Activated T-cell treated with anti-CD3 and anti-CD28 coated beads, Interleukin-2, amount 50 U/mL, for 72 hours (primary cell): Measurements from ENCODE around the gene FRY. TPM values are rescaled to one million over a fixed set of nuclear protein-coding genes. Genes with fewer than 3 reads are reported as not detected.

Source experiments
- ATAC-seq, 2 donors: fragments of 150-1000 bp; cut with Tn5 transposase; replicated peaks in 1 of 2; 2 replicates each; pipeline ENCODE4 v1.10.0; 2021; ENCODE audit warnings: moderate library complexity in 2 of 2, mild to moderate bottlenecking in 1 of 2
- DNase-seq, 2 donors: peaks; one replicate each; pipeline ENCODE4 v3.0.0; 2021 to 2022; ENCODE audit warnings: mixed read lengths in 1 of 2
- H3K27ac Mint-ChIP-seq: one replicate; pipeline ENCODE4 v1.8.0; 2022; ENCODE audit warnings: mild to moderate bottlenecking, moderate library complexity, mixed read lengths
- H3K27me3 Mint-ChIP-seq: one replicate; pipeline ENCODE4 v1.8.0; 2022; ENCODE audit warnings: low read depth, mixed read lengths
- H3K36me3 Mint-ChIP-seq, 2 donors: one replicate each; pipeline ENCODE4 v1.8.0; 2022; ENCODE audit warnings: mixed read lengths in 2 of 2, mild to moderate bottlenecking in 1 of 2; ENCODE audit not compliant: insufficient read depth in 2 of 2
- H3K4me1 Mint-ChIP-seq: one replicate; pipeline ENCODE4 v1.8.0; 2022; ENCODE audit warnings: low read depth, mixed read lengths
- H3K4me3 Mint-ChIP-seq, 2 donors: one replicate each; pipeline ENCODE4 v1.8.0; 2022; ENCODE audit warnings: mild to moderate bottlenecking in 2 of 2, mixed read lengths in 2 of 2, moderate library complexity in 2 of 2
- H3K9me3 Mint-ChIP-seq, 2 donors: one replicate each; pipeline ENCODE4 v1.8.0; 2022; ENCODE audit warnings: mixed read lengths in 2 of 2
- total RNA-seq, 2 donors: library from RNA; stranded (reverse); gene quantifications; one replicate each; pipeline ENCODE4 v1.2.3, GENCODE V29; 2022

The FRY gene
- total RNA-seq, 2 donors from 2014 or later, result 6.5 to 7.6 TPM

DNA sequence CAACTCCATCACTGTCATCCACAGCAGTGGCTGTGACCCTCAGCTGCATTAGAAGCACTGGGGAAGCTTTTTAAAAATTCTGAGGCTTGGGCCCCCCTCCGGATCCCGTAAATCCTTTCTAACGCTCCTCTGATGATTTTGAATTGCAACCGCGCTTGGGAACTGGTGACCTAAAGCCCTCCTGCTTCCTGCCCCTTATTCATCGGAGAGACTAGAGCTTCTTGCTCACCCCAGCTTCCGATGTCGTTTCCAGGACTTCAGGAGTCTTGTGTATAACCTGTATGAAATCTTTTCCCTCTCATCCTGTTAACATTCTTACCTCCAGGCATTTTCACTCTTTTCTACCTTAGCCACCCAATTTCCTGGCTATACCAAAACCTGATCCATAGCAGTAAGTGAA is 268.8 kb downstream of the FRY start:
- ATAC-seq (no peak), DNase-seq (no peak)
- H3K27ac Mint-ChIP-seq, result no peak overlapping the region
- no peak overlapping the region for H3K4me3 Mint-ChIP-seq
- peaks cover 23% of the 10 kb centered on the region for H3K4me1 Mint-ChIP-seq
- H3K27me3 Mint-ChIP-seq, result no peaks in the 10 kb centered on the region
- no peaks in the 10 kb centered on the region for H3K9me3 Mint-ChIP-seq
- H3K36me3 Mint-ChIP-seq, result no peaks in the 10 kb centered on the region

DNA sequence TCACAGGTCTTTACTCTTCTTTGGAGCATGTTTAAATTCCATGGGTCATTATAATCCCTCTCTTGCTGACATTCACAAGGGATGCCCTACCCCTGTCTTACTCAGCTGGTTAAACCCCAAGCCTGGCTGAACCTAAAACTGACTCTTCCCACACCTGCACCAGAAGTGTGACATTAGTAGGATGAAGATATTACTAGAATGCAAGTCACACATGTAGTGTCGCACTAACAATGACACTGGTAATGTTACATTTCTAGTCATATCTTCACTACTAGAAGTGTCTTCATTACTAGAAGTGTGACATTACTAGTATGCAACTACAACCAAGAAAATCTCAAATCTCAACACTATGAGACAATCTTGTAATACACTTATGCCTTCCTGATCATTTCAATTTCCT is 269.3 kb downstream of the FRY start:
- peak; percentile 85 to 87 for ATAC-seq
- Mint-ChIP-seq H3K4me3 (no peak overlapping the region), H3K27me3 (no peaks in the 10 kb centered on the region), H3K36me3 (no peaks in the 10 kb centered on the region), H3K4me1 (peaks cover 23% of the 10 kb centered on the region), H3K9me3 (no peaks in the 10 kb centered on the region), H3K27ac (no peak overlapping the region)
- peak; percentile 32 to 44 for DNase-seq

GRCh38 chr13:32302461-32302860 is 270.9 kb downstream of the FRY start:
- no peak for DNase-seq
- H3K4me1 Mint-ChIP-seq, result peaks cover 13% of the 10 kb centered on the region
- no peaks in the 10 kb centered on the region for H3K9me3 Mint-ChIP-seq
- ATAC-seq, result no peak
- H3K27me3 Mint-ChIP-seq, result no peaks in the 10 kb centered on the region
- no peaks in the 10 kb centered on the region for H3K36me3 Mint-ChIP-seq
- H3K4me3 Mint-ChIP-seq, result no peak overlapping the region
- no peak overlapping the region for H3K27ac Mint-ChIP-seq

DNA sequence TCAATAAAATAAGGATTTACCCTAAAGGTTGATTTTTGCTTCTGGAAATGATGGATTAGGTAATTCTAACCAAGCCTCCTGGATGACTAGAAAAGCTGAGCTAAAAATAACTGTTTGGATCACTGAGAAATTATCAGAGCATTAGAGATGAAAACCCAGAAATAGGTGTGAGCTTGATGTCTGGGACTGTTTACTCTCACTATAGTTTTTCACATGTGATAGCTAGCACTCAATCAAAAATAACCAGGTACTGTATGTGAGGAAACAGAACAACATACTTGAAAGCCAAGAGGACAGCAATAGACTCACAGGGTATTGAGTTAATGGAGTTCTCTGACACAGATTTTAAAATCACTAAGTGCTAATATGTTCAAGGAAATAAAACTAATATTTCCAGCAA is 274.1 kb downstream of the FRY start:
- Mint-ChIP-seq H3K4me3 (no peak overlapping the region), H3K27ac (no peak overlapping the region), H3K36me3 (no peaks in the 10 kb centered on the region), H3K27me3 (no peaks in the 10 kb centered on the region), H3K4me1 (peaks cover 15% of the 10 kb centered on the region), H3K9me3 (no peaks in the 10 kb centered on the region)
- ATAC-seq (no peak), DNase-seq (no peak)

- peak; percentile 24 to 27 for ATAC-seq
- Mint-ChIP-seq H3K4me3 (peak overlapping the region in 1 of 2 donors; percentile 23), H3K36me3 (no peaks in the 10 kb centered on the region), H3K27ac (no peak overlapping the region), H3K27me3 (no peaks in the 10 kb centered on the region), H3K4me1 (peaks cover 18% of the 10 kb centered on the region), H3K9me3 (no peaks in the 10 kb centered on the region)
- no peak for DNase-seq
Measured at GRCh38 chr13:32309312-32310133, 277.9 kb downstream of the FRY start.

GRCh38 chr13:32310134-32310706 is 278.6 kb downstream of the FRY start:
- Mint-ChIP-seq H3K27ac (no peak overlapping the region), H3K36me3 (peaks cover 0 to 3% of the 10 kb centered on the region in 2 donors), H3K27me3 (no peaks in the 10 kb centered on the region), H3K4me3 (no peak overlapping the region), H3K4me1 (peaks cover 24% of the 10 kb centered on the region), H3K9me3 (no peaks in the 10 kb centered on the region)
- DNase-seq (peak in 1 of 2 donors; percentile 23), ATAC-seq (peak; percentile 56 to 57)

DNA sequence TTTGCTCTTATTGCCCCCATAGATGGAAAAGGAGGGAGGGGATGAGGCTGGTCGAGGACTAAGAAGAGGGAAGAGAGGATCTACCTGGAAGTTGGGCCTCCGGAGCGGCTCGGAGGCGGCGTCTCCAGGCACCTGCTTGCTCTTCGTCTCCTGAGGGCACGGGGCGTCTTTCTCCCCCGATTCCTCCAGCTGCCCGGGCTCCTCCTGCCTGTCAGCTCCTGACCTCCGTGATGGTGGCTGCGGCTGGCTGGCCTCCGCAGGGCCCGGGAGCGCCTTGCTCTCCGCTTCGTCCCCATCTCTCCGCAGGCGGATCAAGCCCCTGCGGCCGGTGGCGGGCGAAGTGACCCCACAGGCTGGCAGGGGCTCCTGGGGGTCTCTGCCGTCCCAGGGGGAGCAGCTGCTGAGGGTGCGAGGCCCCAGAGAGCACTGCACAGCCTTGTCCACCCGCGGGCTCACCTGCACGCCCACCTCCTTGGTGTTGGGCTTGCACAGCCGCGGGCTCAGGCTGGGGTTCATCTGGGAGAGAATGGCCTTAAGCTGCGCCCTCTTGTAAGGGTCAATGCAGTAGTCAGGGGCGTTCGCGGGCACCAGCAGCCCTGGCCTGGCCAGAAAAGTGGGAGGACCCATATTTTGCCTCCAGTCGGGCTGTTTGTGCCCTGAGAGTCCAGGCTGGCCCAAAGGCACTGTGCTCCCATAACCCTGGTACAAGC is 279.8 kb downstream of the FRY start:
- no peak overlapping the region for H3K4me3 Mint-ChIP-seq
- H3K27ac Mint-ChIP-seq, result no peak overlapping the region
- no peak for ATAC-seq
- H3K27me3 Mint-ChIP-seq, result no peaks in the 10 kb centered on the region
- peaks cover 3% of the 10 kb centered on the region in 2 donors for H3K36me3 Mint-ChIP-seq
- H3K4me1 Mint-ChIP-seq, result peaks cover 24% of the 10 kb centered on the region
- no peaks in the 10 kb centered on the region for H3K9me3 Mint-ChIP-seq
- no peak for DNase-seq

DNA sequence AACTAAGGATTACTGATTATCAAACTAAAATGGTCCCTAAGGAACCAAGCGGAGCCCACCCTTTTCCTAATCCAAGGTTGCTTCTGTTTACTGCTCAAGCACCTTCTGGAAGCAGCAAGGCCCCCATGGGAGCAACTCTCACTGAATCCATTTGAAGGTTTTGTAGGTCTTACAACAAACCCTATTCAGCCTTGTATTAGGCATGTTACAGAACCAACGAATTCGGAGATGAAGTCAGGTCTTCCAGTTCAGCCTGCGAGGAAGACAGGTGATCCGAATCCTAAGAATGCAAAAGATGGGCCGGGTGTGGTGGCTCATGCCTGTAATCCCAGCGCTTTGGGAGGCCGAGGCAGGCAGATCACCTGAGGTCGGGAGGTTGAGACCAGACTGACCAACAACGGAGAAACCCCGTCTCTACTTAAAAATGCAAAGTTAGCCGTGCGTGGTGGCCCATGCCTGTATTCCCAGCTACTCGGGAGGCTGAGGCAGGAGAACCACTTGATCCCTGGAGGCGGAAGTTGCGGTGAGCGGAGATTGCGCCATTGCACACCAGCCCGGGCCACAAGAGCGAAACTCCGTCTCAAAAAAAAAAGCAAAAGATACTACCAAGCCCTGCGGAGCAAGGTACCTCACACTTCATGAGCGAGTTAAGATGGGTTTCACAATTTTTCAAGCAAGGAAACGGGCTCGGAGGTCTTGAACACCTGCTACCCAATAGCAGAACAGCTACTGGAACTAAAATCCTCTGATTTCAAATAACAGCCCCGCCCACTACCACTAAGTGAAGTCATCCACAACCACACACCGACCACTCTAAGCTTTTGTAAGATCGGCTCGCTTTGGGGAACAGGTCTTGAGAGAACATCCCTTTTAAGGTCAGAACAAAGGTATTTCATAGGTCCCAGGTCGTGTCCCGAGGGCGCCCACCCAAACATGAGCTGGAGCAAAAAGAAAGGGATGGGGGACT is 283.0 kb downstream of the FRY start:
- Mint-ChIP-seq H3K27ac (peak overlapping the region; percentile 100), H3K4me1 (peaks cover 29% of the 10 kb centered on the region)
- peak; percentile 70 to 76 for ATAC-seq

DNA sequence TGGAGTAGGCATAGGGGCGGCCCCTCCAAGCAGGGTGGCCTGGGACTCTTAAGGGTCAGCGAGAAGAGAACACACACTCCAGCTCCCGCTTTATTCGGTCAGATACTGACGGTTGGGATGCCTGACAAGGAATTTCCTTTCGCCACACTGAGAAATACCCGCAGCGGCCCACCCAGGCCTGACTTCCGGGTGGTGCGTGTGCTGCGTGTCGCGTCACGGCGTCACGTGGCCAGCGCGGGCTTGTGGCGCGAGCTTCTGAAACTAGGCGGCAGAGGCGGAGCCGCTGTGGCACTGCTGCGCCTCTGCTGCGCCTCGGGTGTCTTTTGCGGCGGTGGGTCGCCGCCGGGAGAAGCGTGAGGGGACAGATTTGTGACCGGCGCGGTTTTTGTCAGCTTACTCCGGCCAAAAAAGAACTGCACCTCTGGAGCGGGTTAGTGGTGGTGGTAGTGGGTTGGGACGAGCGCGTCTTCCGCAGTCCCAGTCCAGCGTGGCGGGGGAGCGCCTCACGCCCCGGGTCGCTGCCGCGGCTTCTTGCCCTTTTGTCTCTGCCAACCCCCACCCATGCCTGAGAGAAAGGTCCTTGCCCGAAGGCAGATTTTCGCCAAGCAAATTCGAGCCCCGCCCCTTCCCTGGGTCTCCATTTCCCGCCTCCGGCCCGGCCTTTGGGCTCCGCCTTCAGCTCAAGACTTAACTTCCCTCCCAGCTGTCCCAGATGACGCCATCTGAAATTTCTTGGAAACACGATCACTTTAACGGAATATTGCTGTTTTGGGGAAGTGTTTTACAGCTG is 283.9 kb downstream of the FRY start, which contains the start of the genes BRCA2 and ZAR1L:
Gene BRCA2 (plus strand): TSS at position 271 of the 790 bp plus-strand sequence. CDS start 953 bp downstream, outside the sequence.
Gene ZAR1L (minus strand): TSS at position 126 of the 790 bp plus-strand sequence. CDS start 3,438 bp downstream, outside the sequence.
- no peaks in the 10 kb centered on the region for H3K27me3 Mint-ChIP-seq
- no peaks in the 10 kb centered on the region for H3K9me3 Mint-ChIP-seq
- ATAC-seq (peak; percentile 98), DNase-seq (peak; percentile 91)
- peaks cover 21% of the 10 kb centered on the region for H3K4me1 Mint-ChIP-seq
- peak within 1 kb of the TSS; percentile 100 for H3K27ac Mint-ChIP-seq
- peak within 1 kb of the TSS; percentile 91 to 95 for H3K4me3 Mint-ChIP-seq
- H3K36me3 Mint-ChIP-seq, result peaks cover 7 to 11% of the 10 kb centered on the region in 2 donors

More for the DNA sequence above, 283.0 kb downstream of the FRY start:
- DNase-seq, result peak; percentile 75 to 77
- no peaks in the 10 kb centered on the region for H3K9me3 Mint-ChIP-seq
- H3K27me3 Mint-ChIP-seq, result no peaks in the 10 kb centered on the region
- H3K36me3 Mint-ChIP-seq, result peaks cover 3 to 8% of the 10 kb centered on the region in 2 donors
- peak overlapping the region; percentile 91 to 95 for H3K4me3 Mint-ChIP-seq

DNA sequence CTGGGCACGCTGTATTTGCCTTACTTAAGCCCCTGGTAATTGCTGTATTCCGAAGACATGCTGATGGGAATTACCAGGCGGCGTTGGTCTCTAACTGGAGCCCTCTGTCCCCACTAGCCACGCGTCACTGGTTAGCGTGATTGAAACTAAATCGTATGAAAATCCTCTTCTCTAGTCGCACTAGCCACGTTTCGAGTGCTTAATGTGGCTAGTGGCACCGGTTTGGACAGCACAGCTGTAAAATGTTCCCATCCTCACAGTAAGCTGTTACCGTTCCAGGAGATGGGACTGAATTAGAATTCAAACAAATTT is 284.4 kb downstream of the FRY start:
- Mint-ChIP-seq H3K36me3 (peaks cover 10 to 11% of the 10 kb centered on the region in 2 donors), H3K4me3 (peak overlapping the region; percentile 91 to 95), H3K4me1 (peaks cover 20% of the 10 kb centered on the region), H3K27me3 (no peaks in the 10 kb centered on the region), H3K9me3 (no peaks in the 10 kb centered on the region), H3K27ac (peak overlapping the region; percentile 100)
- peak; percentile 4 to 13 for ATAC-seq
- no peak for DNase-seq

GRCh38 chr13:32316501-32316900 is 284.9 kb downstream of the FRY start:
- no peak for ATAC-seq
- Mint-ChIP-seq H3K9me3 (no peaks in the 10 kb centered on the region), H3K27ac (no peak overlapping the region), H3K36me3 (peaks cover 10 to 11% of the 10 kb centered on the region in 2 donors), H3K27me3 (no peaks in the 10 kb centered on the region), H3K4me1 (peaks cover 20% of the 10 kb centered on the region), H3K4me3 (peak overlapping the region; percentile 91 to 95)
- DNase-seq, result no peak
